22Rv1 (cell line): ENCODE measurements around the gene HPSE2.

Source experiments
- CTCF ChIP-seq: fragments of 450-650 bp; IDR thresholded peaks from 2 replicates; pipeline ENCODE4 v1.5.1; 2017; ENCODE audit warnings: mild to moderate bottlenecking
- ZFX ChIP-seq: fragments of 450-650 bp; IDR thresholded peaks from 2 replicates; pipeline ENCODE4 v1.6.1; 2017; ENCODE audit warnings: antibody characterized with exemption, borderline replicate concordance

- TF ChIP-seq CTCF (no peak), ZFX (no peak)
Measured at GRCh38 chr10:98470850-98471249, 764.8 kb downstream of the HPSE2 start.
